Transverse colon (tissue), 4 donors: ENCODE results near the gene SYT7.

Experiments used
- CTCF ChIP-seq, 5 experiments: fragments of 200-600 bp in 3 of 5; fragments of 450-650 bp in 2 of 5; sonication (generic) in 3 of 5; IDR thresholded peaks; 1 replicate in 2 of 5; 2 replicates in 3 of 5; pipeline ENCODE4 v1.5.1; 2016 to 2017; ENCODE audit warnings: antibody characterized with exemption in 5 of 5, inconsistent platforms in 3 of 5, mild to moderate bottlenecking in 2 of 5, moderate library complexity in 1 of 5
- EP300 ChIP-seq: sonication (generic); formaldehyde crosslinking; IDR thresholded peaks from one replicate; pipeline ENCODE4 v1.6.1; 2017; ENCODE audit warnings: antibody characterized with exemption, low read depth
- POLR2A ChIP-seq: fragments of 450-650 bp; IDR thresholded peaks from one replicate; pipeline ENCODE4 v1.6.1; 2016; ENCODE audit warnings: antibody characterized with exemption, mild to moderate bottlenecking, moderate library complexity
- POLR2AphosphoS5 ChIP-seq, 3 donors: sonication (generic); formaldehyde crosslinking; IDR thresholded peaks; one replicate each; pipeline ENCODE4 v1.6.1; 2016; ENCODE audit warnings: antibody characterized with exemption in 3 of 3

- TF ChIP-seq CTCF (IDR thresholded peaks at IDR 0.05) (no peak), POLR2AphosphoS5 (IDR thresholded peaks at IDR 0.05) (no peak), POLR2A (no peak), EP300 (no peak)
Observed at GRCh38 chr11:61475433-61475832, 105.4 kb downstream of the SYT7 start.
